Stimulated activated CD4-positive, alpha-beta T cell treated with anti-CD3 and anti-CD28 coated beads, TNF-alpha, amount 100 ng/mL, for 4 hours (primary cell): ENCODE results near the gene PRSS27.

Experiments
- DNase-seq, 3 experiments: peaks; one replicate each; pipeline ENCODE4 v3.0.0-alpha.2; 2020; ENCODE audit warnings: low read depth in 3 of 3

PRSS27 gene

DNA sequence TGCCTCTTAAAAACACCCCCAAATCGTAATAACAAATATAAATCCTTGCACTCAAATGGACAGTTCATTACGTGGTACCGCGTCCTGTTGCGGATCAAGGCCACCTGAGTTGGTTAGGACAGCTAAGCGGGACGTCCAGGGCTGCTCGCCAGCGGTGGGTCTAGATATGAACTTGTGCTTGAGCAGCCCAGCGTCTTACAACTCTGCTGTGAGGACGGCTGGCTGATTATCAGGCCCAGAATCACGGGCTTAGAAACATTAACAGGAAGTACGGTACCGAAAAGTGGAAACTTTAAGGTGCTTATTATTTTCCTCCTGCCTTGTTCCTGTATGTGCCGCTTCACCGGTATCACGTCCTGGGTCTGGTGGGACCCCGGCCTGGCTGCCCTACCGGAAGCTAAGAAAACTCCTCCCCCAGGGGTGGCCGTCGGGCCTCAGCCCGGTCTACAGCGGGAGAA lies 31.6 kb upstream of the PRSS27 start:
- no peak for DNase-seq

DNA sequence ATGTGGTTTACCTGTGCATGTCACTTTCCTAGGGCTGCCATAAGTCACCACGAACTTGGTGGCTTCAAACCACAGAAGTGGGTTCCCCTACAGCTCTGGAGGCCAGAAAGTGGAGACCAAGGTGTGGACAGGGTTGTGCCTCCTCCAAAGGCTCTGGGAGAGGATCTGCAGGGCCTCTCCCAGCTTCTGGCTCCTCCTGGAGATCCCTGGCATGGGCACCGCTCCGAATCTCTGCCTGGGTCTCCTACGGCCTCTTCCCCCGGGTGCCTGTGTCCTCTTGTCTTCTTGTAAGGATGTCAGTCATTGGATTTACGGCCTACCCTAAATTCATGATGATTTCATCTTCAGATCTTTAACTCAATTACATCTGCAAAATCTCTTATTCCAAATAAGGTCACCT lies 29.9 kb upstream of the PRSS27 start:
- no peak for DNase-seq

DNA sequence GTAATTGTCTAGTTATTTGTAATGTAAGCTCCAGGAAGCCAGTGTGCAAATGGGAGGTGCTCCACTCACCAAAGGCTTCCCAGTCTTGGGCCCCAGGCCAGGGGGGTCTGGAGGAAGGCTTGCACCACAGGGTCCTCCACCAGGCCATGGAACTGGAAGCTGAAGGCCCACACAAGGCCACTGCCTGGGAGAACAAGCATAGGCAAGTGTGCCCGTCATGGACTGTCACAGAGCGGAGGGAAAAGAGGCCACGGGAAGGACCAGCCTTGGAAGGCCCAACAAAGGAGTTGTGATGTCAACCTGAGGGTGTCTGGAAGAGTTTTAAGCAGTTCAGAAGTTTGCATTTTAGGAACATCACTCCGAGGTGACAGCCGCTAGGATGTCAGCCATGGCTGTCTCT lies 29.5 kb upstream of the PRSS27 start:
- DNase-seq: no peak

DNA sequence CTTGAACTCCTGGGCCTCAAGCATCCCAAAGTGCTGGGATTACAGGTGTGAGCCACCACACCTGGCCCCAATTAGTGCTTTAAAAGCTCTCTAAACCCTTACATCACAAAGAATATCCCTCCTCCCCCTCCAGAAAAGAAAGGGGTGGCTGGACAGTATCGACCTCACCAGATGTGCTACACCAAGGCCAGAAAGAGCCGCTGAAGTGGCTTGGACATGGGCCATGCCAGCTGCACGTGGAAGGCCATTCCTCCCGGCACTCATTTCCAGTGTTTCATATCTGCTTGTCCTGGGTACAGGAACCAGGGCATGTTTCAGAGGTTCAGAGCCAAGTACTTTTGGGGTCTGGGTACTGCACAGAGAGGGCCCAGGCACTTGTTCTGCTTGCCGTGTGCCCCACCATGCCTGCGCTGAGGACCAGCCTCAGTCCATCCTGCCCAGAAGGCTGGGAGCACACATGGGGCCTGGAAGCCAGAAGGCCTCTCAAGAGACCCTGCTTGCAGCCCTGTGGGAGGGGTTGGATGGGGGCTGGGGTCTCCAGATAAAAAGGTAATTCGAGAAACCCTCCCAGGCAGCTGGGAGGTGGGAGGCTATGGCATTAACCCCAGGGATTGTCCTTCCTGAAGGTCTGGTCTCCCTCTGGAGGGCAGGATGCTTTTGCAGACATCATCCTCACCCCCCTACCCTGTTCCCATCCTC lies 28.9 kb upstream of the PRSS27 start:
- no peak for DNase-seq

DNA sequence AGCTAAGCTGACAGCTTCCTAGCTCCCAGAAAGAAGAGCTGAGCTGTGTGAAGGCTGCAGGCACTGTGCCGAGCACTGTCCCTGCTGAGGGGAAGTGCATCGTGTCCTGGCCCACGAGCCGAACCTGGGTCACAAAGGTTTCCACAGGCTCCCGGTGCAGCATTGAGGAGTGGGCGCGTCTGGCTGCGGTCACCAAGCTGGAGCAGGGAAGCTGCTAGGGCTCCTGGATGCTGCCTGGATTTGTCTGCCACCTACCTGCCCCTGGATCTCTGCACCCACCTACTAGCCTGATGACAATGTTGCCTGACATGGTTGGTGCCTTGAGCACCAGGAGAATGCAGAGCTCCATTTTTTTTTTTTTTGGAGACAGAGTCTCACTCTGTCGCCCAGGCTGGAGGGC lies 25.9 kb upstream of the PRSS27 start:
- no peak for DNase-seq

DNA sequence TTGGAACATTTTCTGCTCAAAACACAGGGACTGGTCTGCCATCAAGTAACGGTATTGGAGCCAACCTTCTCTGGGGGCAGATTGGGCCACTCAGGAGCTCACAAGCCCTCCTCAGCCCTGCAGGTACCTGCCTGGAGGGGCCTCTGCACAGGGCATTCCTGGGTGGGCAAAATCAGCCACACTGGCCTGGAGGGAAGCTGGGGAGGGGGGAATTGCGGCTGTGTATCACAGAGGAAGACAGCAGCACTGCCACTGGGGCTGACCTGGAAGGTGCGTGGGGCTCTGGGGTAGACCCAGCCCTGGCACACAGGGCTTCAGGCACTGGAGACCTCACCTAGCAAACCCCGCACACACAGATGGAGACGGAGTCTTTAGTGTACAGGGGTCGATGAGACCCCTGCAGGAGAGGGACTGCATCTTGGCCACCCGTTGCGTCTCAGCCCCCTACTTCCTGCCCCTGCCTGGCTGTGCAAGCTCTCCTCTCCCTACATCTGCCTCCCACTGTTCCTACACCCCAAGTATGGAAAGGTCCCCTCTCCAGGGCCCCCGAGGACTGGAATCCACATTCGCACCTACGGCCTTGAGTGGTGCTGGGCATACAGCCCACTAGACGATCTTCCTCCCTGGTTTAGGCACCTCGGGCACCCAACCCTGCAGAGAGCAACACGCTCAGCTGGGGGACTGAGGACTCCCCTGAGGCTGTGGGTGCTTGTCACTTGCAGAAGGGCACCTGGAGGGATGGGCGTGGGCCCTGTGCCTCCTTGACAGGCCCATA lies 25.3 kb upstream of the PRSS27 start:
- no peak for DNase-seq

DNA sequence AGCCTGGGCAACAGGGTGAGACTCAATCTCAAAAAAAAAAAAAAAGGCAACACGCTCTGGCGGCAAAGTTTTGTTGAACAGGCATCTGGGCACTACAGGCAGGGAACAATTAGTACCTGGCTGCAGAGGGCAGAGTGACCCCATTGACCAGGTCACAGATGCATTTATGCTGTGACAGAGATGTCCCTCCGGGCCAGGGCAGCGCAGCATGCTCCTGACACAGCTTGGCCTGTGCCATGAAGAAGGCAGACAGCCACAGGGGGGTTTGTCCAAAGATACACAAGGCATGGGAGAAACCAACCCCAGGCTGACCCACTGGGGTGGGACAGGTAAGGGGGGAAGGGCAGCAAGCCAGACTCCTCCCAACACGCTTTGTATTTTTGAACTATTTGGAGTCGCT lies 24.7 kb upstream of the PRSS27 start:
- no peak for DNase-seq

DNA sequence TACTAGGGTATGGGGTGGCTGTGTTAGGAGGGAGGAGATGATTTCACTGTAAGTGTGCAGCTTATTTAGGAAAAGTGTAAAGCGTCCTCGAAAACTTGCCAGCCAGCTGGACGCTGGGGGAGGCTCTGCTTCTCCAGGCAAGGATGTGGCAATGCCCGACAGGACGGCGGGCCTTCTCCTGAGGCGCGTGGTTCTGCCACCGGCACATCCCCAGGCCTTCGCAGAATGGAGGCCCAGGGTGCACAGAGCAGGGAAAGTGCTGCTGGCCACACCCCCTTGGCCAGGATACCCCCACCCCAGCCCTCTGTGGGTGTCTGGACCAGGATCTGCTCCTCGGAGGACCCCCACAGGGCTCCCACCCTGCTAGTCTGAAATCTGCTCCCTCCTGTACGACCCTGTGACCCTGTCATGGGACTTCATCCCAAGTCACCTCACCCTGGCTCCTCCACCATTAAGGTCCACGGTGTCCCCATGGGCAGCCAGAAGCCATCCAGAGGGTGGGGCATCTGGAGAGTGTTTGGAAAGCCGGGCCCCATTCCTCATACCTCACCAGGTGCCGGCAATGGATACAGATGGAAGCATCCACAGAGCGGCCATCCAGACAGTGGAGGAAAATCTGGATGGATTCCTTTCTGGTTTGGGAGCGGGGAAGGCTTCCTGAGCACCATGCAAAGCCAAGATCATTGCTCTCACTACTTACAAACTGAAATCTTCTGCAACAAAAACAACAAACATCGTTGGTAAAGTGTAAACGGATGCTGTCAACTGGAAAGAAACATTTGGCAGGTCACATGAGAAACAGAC lies 23.2 kb upstream of the PRSS27 start:
- no peak for DNase-seq

DNA sequence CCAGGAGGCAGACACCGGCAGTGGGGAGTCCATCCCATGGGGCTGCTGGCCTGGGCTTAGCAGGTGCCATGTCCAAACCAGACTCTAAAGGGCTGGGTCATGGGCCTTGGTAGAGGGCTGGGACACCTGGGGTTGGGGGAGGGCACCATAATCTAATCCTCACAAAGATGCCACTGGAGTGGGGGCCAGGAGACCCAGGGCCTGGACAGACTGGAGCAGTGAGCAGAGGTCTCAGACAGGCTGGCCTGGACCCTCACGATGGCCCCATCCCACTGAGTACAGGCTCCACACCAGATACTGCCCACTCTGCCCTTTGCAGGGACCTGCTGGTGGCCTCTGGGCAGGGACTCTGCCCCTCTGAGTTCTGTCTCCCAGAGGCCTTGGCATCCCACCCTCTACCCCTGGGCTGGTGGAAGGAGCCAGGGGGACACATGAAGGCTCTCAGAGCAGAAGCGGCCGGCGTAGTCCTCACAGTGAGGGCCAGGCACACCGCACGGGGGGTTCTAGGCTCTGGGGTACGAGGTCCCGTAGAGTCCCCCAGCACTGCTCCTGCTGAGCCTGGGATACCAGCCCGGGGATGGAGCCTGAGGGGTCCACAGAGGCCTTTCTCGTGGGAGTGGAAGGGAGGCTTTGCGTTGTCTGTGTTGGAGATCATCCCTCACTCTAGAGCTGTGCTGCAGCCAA lies 22.4 kb upstream of the PRSS27 start:
- no peak for DNase-seq

DNA sequence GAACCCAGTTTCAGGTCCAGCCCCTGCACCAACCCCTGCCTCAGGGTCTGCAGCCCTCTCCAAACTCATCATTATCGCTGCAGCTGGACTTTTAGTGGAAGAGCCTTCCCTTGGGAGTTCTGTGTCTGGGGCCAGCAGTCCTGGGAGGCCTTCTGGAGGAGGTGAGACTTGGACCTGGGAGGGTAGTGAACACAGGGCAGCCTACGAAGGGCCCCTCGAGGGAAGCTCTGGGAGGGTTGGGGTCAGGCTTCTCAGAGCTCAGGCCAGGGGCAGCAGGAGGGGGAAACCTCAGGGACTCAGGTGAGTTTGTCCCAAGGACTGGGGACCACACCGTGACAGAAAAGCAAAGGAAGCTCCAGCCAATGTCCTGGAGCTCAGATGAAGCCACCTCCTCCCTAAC lies 21.1 kb upstream of the PRSS27 start:
- no peak for DNase-seq

DNA sequence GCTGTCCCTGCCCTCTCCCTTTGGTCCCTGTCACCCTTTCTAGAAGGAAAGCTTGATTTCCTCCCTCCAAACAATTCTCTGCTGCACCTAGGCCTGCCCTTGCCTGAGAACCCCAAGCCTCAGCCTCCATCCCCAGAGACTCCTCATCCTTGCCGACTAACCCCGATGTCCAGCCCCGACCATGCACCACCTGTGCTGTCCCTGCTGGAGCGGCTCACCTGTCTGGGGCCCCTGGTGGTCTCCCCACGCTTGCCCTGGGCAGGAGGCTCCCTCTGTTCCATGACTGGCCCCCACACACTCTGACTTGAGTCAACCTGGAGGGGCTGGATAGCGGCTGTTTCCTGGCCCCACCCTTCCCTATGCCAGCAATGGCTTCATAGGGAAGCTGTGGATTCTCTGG lies 20.5 kb upstream of the PRSS27 start:
- DNase-seq: no peak

DNA sequence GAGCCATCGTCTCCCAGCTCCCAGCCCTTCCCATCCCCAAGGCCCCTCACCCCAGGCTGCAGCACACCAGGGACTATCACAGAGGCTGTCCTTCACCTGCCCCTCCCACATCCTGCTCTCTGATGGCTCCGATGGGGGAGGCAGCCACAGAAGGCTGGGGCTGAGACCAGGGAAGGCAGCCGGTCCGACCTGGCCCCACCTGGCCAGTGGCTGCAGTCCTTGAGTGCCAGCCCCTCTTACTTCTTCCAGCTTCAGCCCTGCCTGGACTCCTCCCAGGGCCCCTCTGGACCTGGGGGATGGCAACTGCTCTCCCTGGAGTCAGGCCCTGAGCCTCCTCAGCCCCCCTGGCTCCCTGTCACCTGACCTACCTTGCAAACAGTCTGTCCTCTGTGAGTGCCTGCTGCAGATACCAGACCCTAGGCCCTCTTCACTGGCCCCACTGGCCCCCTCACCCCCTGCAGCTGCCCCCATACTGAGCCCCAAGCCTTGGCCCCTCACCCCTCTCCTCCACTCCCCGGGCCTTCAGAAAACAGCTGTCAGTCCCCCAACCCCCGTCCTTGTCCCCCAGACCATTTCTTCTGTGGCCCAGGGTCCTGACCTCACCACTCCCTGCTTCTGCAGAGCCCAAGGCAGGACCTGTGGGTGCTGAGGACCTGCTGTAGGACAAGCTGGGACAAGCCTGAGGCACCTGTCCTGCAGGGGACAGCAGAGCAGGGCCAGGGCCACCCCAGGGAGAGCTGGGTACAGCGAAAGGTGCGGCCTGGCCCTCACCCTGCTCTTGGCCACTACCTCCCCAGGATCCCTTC lies 19.8 kb upstream of the PRSS27 start:
- DNase-seq: no peak

DNA sequence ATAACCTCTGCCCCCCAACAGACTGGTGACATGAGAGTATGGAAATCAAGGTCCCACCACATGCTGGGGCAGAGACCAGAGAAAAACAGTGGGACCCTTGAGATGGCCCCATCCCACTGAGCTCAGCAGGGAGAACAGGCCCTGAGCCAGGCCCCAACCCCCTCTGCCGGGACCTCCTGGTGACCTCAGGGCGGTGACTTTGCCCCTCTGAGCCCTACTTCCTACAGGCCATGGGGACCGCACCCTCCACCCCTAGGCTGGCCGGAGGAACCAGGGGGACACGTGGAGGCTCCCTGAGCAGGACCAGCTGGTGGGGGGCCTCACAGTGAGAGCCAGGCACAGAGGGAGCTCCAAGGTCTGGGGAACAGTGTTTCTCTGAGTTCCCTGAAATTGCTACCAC lies 18.6 kb upstream of the PRSS27 start:
- no peak for DNase-seq

DNA sequence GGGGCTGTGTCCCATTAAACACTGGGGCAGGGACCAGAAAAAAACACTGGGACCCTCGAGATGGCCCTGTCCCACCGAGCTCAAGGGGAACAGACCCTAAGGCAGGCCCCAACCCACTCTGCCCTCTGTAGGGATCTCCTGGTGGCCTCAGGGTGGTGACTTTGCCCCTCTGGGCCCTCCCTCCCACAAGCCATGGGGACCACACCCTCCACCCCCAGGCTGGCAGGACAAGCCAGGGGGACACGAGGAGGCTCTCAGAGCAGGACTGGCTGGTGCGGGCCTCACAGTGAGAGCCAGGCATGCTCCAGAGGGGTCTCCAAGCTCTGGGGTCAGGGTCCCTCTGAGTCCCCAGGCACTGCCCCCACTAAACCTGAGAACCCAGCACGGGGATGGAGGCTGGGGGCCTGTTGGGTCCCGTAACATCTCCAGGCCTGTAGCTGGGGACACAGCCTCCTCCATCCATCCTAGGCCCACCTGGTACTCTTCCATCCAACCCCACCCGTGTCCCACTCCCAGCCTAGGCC lies 17.9 kb upstream of the PRSS27 start:
- no peak for DNase-seq

DNA sequence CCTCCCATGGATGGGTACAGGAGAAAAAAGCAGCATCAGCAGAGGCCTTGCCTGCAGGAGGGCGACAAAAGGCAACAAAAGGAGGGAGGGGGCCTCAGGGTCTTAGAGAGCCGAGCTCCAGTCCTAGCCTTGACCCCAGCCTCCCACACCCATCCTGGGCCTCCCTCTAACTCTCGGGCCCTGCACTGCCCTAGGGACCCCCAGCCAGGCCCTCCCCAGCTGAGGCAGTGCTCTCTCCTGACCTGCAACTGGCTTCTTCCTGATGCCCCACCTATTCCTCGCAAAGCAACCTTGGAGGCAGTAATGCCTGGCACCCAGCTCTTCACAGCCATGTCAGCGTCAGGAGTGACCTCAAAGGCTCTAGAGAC lies 17.2 kb upstream of the PRSS27 start:
- no peak for DNase-seq

DNA sequence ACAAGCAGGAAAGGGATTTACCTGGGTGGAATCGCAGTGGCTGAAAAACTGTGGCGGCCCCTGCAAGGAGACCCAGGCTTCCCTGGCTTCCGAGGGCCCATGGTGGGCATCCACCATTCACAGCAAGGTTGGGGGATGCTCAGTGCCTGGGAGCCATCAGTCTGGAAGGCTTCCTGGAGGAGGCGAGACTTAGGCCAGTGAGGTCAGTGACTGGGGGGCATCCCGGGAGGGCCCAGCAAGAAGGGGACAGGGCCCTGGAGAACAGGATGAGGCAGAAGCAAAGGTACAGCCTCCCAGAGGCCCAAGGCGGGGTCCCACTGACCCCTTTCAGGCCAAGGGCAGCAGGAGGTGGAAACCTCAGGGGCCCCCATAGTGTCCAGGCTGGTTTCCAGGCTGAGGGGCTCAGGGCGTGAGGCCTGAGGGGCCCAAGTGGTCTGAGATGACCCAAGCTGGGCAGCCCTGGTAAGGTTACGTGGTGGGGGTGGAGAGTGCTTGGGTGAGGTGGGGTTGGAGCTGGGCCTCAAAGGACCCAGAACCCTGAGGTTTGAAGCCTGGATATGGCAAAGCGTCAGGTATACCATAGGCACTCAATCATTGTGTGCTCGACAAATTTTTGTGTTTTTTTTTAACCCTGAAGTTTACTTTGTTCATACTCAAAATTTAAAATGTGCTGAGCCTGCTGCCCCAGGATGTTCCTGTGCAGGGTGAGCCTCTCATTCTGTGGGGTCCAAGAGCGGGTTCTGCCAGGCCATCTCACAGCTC lies 16.6 kb upstream of the PRSS27 start:
- DNase-seq: no peak

DNA sequence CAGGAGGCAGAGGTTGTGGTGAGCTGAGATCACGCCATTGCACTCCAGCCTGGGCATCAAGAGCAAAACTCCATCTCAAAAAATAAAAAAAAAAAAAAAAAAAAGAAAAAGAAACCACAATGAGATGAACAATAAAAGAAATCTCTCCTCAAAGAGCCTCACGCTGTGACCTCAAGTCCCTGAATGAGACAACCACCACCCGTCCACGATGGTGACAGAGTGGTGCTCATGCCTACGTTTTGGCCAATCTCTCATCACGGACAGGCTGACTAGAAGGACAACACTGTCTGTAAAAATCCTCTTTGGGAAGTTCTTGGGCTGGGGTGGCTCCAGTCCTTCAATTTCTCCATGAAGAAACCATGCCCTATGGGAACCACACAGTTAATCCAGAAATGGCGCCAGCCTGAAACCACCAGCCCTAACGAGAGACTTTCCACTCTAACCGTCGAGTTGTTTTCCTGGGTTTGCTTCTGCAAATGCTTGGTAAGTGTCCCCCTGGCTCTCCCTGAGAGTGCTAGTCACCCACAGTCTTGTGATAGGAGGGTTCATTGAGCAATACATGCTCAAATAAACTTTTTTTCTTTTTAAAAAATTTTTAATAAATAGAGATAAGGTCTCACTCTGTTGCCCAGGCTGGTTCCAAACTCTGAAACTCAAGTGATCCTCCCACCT lies 15.0 kb upstream of the PRSS27 start:
- no peak for DNase-seq

DNA sequence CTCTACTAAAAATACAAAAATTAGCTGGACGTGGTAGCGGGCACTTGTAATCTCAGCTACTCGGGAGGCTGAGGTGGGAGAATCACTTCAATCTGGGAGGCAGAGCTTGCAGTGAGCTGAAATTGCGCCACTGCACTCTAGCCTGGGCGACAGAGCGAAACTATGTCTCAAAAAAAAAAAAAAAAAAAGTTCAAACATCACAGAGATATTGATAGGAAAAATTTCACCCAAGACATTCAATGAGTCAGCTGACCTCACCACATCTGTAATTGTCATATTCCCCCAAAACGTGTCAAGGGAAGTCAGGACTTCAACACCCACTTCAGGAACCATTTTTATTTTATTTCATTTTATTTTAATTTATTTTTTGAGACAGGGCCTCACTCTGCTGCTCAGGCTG lies 8.0 kb upstream of the PRSS27 start:
- no peak for DNase-seq

DNA sequence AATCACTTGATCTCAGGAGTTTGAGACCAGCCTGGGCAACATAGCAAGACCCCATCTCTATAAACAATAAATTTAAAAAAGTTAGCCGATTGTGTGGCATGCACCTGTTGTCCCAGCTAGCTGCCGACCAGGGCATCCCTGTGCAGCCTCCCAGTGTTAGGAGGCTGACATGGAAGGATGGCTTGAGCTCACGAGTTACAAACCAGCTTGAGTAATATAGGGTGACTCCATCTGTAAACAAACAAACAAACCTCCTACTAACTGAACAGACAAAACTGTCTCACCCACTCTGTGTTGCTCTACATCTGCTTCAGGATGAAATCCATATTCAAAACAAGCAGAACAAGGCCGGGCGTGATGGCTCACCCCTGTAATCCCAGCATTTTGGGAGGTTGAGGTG lies 6.9 kb upstream of the PRSS27 start:
- DNase-seq: no peak
